ENCODE data around the gene TRUB1. TPM values are rescaled to one million over a fixed set of nuclear protein-coding genes. Genes with fewer than 3 reads are reported as not detected.
A peak's percentile ranks its signal among the peaks of the same experiment; 100 is the strongest.
"Not testable (repeated sequence)": the region's sequence is repeated elsewhere in the genome, so short reads cannot be mapped to it uniquely, and the experiment has no call there.

The TRUB1 gene
- 37.0 and 39.4 TPM in 2 replicates for total RNA-seq (2014; rRNA removed; shearing (Covaris generic))
- 18.2 and 26.2 TPM in 2 replicates for polyA plus RNA-seq (2015; cell fraction: cytosol; rRNA removed)
- polyA plus RNA-seq (2015; cell fraction: nucleus; rRNA removed) = 26.5 and 36.8 TPM in 2 replicates

DNA sequence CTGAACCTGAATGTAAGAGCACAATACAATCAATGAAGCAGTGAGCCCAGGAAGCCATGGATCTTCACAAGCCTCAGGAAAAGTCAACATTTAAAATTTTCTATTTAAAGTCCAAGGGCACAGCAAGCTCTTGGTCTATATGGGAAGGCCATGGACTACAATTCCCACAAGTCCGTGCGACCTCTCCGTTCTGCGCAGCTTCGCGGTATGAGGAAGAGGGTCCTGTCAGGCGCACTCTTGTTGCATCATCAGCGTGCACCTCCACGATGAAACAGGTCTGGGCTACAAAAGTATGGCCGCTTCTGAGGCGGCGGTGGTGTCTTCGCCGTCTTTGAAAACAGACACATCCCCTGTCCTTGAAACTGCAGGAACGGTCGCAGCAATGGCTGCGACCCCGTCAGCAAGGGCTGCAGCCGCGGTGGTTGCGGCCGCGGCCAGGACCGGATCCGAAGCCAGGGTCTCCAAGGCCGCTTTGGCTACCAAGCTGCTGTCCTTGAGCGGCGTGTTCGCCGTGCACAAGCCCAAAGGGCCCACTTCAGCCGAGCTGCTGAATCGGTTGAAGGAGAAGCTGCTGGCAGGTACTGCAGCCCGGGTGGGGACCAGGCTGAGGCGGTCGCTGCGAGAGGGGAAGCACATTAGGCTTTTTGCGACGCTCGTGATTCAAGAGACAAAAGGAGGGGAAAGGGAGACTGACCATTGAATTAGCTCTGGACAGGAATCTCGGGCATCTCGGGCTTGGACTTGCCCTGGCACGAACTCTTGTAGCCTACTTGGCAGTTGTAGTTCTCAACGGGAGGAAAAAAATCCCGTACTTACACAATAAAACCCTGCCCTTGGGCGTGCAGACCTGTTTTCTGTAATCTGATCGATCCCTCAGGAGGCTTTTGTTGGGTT lies at the start of gene TRUB1:
TRUB1 (plus strand) TSS at position 234 of the 894 bp plus-strand sequence; CDS start at position 293, 59 bp downstream.
- DNase-seq (ENCODE audit: low read depth, low spot score) = peak; percentile 94
- in situ Hi-C loops (cut with HindIII; ENCODE audit: low pct_unique_long_range_greater_than_20kb, low sequenced_read_pairs) = no loop called here

DNA sequence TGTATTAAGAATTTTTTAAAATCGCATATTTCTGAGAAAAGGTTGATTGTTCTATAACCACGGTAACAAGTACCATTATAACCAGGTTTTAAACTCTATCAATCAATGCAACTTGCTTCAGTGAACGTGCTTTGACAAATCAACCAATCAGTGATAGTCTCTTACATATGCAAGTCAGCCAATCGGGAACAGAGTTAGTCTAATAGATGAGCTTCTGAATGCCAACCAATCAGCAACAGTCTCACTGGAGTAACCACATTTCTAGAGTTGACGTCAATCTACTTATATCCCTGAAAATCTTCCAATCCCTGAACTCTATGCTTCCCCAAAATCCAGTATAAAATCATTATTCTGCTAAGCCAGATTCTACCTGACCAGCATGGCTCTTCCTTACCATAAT lies 44.7 kb upstream of the TRUB1 start:
- in situ Hi-C loops (cut with HindIII; ENCODE audit: low pct_unique_long_range_greater_than_20kb, low sequenced_read_pairs) = no loop called here

DNA sequence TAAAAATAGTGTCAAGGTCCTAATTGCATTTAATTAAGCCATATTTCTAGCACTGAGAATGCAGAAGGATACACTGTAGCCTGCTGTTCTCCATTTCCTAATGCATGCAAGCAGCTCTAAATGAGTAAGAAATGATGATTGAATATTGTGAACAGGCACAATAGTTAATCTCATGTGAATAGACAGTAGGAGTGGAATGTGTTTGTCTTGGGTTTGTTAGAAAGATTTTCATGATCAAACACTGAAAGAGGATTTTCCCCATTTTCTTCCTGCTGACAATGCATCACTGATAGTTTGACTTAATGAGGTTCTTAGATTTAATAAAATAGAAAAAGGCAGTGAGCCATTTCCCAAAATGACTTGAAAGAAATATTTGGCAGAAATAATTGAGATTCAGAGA lies 43.1 kb upstream of the TRUB1 start:
- in situ Hi-C loops (cut with HindIII; ENCODE audit: low pct_unique_long_range_greater_than_20kb, low sequenced_read_pairs) = no loop called here
- no peak for DNase-seq (ENCODE audit: low read depth, low spot score)

More for the DNA sequence above, 44.7 kb upstream of the TRUB1 start:
- DNase-seq (ENCODE audit: low read depth, low spot score) = peak; percentile 45

DNA sequence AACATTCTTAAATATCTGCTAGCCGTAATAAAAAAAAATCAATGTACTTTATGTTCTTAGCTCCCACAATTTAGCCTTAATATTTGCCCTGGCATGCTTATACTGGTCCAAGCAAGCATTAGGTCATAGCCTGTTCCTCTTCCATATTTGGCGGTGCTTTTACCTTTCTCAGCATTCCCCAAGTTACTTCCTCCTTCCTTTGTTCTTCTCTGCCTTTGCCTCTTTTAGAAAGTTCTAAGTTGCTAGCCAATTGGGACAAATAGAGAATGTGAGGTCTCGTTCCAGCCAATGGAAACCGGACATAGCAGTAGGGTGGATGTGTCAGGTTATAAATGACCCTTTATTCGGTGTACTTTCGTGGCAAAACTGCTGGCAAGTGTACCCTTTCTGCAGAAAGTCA lies 41.0 kb upstream of the TRUB1 start:
- DNase-seq (ENCODE audit: low read depth, low spot score); in situ Hi-C loops (cut with HindIII; ENCODE audit: low pct_unique_long_range_greater_than_20kb, low sequenced_read_pairs): not testable (repeated sequence)

DNA sequence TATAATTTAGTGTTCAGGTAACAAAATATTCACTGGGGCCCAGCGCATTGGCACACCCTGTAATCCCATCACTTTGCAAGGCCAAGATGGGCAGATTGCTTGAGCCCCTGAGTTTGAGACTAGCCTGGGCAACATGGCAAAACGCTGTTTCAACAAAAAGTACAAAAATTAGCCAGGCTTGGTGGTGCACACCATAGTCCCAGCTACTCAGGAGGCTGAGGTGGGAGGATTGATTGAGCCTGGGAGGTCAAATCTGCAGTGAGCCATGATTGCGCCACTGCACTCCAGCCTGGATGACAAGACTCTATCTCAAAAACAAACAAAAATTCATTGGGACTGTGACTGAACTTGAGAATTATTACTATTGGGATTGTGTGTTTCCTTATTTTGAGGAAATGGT lies 40.4 kb upstream of the TRUB1 start:
- DNase-seq (ENCODE audit: low read depth, low spot score) = no peak
- in situ Hi-C loops (cut with HindIII; ENCODE audit: low pct_unique_long_range_greater_than_20kb, low sequenced_read_pairs) = no loop called here

DNA sequence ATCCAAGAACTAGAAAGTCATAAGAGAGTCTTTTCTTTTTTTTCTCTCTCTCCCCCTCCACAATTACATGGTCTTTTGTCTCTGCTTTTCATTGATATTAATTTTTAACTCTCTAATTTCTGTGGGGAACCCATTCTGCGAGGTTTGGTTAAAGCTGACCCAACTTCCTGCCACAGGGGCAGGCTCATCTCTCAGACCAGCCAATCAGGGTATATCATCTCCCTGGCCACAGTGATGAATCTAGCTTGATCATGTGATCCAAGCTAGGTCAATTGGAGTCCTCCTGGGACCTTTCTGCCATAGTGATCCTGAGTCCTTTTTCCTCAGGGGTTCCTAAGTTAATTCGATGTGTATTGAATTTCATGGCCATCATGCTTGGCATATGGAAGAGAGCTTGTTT lies 38.0 kb upstream of the TRUB1 start:
- DNase-seq (ENCODE audit: low read depth, low spot score) = no peak
- in situ Hi-C loops (cut with HindIII; ENCODE audit: low pct_unique_long_range_greater_than_20kb, low sequenced_read_pairs) = no loop called here

DNA sequence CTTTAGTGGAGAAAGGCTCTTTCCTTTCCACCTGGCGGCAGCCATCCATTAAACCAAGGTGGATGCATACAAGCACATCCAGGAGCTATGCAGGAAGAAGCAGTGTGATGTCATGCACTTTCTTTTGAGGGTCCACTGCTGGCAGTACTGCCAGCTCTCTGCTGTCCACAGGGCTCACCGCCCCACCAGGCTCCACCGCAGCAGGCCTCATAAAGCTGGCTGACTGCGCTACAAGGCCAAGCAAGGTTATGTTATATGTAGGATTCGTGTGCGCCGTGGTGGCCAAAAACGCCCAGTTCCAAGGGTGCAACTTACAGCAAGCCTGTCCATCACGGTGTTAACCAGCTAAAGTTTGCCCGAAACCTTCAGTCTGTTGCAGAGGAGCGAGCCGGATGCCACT lies 37.3 kb upstream of the TRUB1 start:
- in situ Hi-C loops (cut with HindIII; ENCODE audit: low pct_unique_long_range_greater_than_20kb, low sequenced_read_pairs) = no loop called here
- DNase-seq (ENCODE audit: low read depth, low spot score) = no peak

DNA sequence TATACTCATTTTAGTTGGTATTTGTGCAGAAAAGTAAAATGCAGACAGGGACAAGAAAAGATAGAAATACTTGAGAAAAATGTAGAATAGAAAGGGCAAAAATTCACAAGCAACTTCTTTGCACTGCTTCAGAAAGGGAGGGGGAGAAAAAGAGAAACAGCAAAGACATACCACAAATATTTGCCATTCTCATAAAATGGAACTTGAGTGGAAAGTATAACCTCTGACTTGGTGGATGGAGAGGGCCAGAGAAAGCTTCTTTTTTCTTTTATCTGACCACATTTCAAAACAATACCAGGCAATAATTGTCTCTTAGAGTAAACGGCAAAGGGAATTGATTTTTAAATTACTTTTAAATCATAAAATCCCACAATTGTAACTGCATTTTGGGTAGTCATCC lies 35.8 kb upstream of the TRUB1 start:
- in situ Hi-C loops (cut with HindIII; ENCODE audit: low pct_unique_long_range_greater_than_20kb, low sequenced_read_pairs) = no loop called here
- DNase-seq (ENCODE audit: low read depth, low spot score) = no peak

DNA sequence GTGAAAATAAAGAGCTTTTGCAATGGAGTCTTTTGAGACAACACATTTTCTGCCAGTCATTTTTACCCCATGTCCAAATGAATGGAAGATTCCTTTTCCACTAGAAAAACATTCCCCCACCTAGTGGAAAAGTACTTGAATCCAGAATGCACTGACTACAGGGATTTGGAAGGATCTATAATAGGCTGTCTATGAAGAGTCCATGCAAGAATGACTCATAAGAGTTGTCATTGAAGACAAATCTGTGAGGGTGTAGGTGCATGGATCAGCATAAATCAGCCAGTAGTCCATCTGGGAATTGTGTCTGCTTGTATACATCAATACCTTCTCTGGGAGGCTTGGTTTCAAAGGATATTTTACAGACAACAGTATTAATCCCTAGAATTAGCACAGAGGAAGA lies 32.5 kb upstream of the TRUB1 start:
- in situ Hi-C loops (cut with HindIII; ENCODE audit: low pct_unique_long_range_greater_than_20kb, low sequenced_read_pairs) = no loop called here
- DNase-seq (ENCODE audit: low read depth, low spot score) = peak; percentile 77

DNA sequence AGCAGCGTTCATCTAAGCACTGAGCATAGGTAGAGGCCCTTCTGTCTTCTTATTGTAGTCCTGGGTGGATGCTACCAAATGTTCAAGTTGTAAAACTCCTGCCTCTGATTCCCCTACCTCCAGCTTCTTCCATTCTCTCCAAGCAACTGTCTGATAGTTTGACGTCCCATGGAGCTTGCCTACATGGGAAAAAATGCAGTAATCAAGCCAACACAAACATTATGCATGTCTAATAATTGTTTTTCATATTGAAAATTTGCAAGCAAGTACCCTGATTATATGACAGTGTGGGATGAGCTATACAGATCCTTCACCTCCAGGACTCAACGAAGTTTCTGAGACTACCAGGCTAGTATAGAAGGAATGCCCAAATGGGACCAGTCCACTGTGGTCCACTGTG lies 31.0 kb upstream of the TRUB1 start:
- no peak for DNase-seq (ENCODE audit: low read depth, low spot score)
- in situ Hi-C loops (cut with HindIII; ENCODE audit: low pct_unique_long_range_greater_than_20kb, low sequenced_read_pairs) = no loop called here

DNA sequence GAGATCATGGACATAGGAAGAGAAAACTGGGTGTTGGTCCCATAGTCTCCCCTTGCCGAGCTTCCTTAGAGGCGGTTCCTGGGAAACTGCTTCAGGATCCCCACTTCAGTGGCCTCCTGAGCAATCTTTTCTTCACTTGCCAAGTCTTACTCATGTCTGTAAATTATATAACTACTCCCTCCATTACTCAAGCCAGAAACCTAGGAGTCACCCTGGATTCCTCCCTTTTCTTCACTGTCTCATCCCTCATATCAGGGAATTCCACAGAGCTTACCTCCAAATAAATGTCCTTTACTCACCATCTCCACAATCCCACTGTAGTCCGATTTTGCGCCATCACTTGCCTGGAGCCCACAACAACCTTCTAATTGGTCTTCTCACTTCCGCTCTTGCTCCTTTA lies 29.1 kb upstream of the TRUB1 start:
- in situ Hi-C loops (cut with HindIII; ENCODE audit: low pct_unique_long_range_greater_than_20kb, low sequenced_read_pairs) = no loop called here
- DNase-seq (ENCODE audit: low read depth, low spot score) = no peak

DNA sequence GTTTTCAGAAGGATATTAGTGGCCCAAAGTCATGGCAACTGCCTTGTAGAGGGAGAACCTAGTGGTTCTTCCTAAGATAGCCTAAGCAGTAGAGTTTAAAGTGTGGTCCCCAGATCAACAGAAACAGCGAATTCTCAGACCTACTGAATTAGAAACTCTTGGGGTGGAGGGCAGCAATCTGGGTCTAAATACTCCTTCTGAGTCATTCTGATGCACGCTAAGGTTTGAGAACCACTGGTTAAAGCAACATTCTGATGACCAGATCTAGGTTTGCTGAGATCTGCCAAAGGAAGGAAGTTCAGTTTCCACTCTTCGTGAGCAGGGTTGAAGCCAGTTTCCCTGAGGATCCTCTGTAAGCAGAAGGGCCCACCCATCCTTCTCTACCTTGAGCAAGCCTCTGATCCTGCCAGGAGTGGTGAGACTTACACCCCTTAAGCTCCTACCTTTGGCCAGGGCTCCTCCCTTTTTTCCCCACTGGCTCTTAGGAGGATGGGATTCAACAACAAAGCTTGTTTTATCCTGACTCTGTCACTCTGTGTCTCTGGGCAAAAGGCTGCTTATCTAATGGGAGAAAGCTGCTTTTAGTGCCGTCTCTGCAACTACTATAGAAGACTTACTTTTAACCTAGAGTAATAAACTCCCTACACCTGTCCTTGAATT lies 26.8 kb upstream of the TRUB1 start:
- in situ Hi-C loops (cut with HindIII; ENCODE audit: low pct_unique_long_range_greater_than_20kb, low sequenced_read_pairs) = no loop called here
- no peak for DNase-seq (ENCODE audit: low read depth, low spot score)

DNA sequence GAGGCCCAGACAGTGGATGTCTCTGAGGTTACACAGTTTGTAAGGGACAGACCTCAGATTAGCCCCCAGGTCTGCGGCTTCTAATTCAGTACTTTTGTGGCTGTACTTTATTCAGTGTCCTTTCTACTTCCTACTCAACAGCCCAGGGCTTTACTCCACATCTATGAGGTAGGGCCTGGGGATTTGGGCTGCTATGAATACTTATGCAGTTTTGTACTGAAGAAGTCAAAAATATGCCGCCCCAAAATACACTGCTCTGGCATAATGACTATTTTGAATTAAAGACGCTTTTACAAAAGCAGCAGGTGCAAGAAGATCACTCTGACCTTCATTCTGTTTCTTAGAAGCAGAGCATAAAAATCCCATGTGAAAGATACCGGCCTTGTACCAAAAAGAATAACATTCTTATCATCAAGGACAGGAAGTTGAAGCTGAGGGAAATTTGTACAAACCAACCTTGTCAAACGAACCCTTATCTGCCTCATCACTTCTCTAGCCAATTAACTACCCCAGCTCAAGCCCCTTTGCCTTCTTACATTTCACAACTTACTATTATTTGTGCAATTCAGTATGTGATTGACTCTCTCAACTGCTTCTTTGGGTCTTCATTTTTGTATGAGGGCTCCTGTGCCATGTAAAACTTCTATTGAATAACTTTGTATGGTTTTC lies 26.1 kb upstream of the TRUB1 start:
- no peak for DNase-seq (ENCODE audit: low read depth, low spot score)
- in situ Hi-C loops (cut with HindIII; ENCODE audit: low pct_unique_long_range_greater_than_20kb, low sequenced_read_pairs) = no loop called here

DNA sequence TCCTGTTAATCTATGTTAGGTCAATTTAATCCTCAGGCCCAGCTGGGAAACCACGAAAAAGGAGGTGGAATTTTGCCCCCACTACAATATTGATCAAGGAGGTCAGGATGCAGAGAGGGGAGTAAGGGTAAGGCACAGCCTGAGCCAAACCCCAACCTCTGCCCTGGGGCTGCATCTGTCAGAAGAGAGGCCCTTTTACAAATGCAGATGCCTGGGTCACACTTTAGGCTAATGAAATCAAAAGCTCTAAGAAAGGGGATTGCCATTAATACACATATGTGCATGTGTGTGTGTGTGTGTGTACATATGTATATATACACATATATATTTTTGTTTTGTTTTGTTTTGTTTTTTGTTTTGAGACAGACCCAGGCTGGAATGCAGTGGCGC lies 25.5 kb upstream of the TRUB1 start:
- DNase-seq (ENCODE audit: low read depth, low spot score) = no peak
- in situ Hi-C loops (cut with HindIII; ENCODE audit: low pct_unique_long_range_greater_than_20kb, low sequenced_read_pairs) = no loop called here

DNA sequence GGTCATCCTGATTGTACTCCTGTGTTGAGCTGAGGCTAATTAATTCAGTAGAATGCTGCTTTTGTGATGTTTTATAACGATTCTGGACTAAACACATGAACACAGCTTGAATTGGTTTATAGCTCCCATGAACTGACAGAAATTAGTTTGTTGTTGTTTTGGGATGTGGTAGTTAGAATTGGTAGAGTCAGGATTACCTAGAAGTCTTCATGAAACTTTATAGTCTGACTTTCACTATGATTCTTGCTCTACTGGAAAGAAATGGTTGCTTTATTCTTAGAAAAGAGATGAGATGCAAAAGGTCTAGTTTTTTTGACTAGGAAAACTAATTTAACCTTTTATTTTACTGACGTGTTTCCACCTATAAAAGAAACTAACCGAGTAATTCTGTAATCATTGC lies 23.4 kb upstream of the TRUB1 start:
- DNase-seq (ENCODE audit: low read depth, low spot score) = no peak
- in situ Hi-C loops (cut with HindIII; ENCODE audit: low pct_unique_long_range_greater_than_20kb, low sequenced_read_pairs) = no loop called here

DNA sequence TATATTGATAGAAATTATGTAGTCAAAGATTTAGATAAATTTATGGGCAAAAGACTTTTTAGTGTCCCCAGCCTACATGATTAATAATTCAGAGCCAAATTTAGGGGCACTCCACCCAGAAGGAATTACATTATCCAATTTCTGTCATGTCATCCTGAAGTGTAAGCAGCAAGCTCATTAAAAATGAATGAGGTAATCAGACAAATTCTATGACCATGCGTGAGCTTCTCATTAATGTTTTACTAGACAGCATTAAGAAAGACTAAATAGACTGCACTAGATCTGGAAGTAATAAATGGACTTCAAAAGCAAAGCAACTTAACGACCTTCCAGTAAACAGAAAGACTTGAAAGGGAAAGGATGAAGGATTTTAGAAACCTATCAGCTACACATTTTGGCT lies 22.7 kb upstream of the TRUB1 start:
- in situ Hi-C loops (cut with HindIII; ENCODE audit: low pct_unique_long_range_greater_than_20kb, low sequenced_read_pairs) = no loop called here
- no peak for DNase-seq (ENCODE audit: low read depth, low spot score)

DNA sequence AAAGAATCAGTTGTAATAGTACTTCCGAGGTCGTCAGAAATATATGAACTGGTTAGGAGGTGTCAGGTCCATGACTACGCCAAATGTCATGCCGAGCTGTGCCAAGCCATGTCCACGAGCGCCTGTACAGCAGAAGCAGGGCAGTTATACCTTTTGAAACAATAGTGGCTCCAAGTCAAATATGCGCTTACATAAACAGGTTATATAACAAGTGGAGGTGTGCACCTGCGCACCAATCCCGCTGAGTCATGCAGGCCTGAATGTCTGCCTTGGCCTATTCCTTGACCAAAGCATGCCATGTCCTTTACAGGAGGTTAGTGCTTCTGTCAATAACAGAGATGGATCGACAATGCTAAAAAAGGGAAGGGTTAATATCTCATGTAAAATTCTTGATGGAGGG lies 21.3 kb upstream of the TRUB1 start:
- no peak for DNase-seq (ENCODE audit: low read depth, low spot score)
- in situ Hi-C loops (cut with HindIII; ENCODE audit: low pct_unique_long_range_greater_than_20kb, low sequenced_read_pairs) = no loop called here

DNA sequence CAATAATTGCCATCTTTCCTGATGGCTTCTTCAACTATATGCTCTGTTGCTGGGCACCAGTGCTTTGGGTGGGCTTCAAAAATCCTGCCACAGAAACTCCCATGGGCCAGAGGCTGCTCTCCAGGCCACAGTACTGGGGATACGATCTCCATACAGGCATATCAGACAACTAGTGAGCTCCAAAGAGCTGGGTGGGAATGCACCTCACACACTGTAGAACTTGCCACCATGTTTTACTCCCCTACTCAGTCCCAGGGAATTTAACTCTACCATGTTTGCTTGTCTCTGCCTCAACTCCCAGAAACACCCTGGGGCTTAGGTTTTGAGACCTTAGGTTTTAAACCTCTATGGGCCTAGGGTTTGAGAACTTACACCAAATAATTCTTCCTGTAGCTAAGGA lies 20.5 kb upstream of the TRUB1 start:
- DNase-seq (ENCODE audit: low read depth, low spot score) = no peak
- in situ Hi-C loops (cut with HindIII; ENCODE audit: low pct_unique_long_range_greater_than_20kb, low sequenced_read_pairs) = no loop called here
